Kidney capillary endothelial cell (primary cell): ENCODE results near the gene CLASP2.
"Not testable (repeated sequence)": the region's sequence is repeated elsewhere in the genome, so short reads cannot be mapped to it uniquely, and the experiment has no call there.

Experiments
- DNase-seq: peaks from one replicate; pipeline ENCODE4 v3.0.0-alpha.2; 2018; ENCODE audit warnings: low spot score

CLASP2 gene

DNA sequence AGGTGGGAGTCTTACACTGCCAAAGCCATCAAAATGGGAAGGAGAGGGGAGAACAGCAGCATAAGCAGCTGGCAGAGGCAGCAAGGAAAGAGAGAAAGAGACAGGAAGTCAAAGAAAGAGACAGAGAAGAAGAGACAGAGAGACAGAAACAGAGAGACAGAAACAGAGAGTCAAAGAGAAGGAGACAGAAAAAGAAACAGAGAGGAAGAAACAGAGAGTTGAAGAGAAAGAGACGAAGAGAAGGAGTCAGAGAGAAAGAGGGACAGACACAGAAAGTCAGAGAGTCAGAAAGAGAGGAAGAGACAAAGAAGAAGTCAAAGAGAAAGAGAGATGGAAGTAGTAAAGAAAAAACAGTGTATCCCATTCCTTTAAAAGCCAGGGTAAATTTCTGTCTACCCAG, 266.1 kb downstream of the CLASP2 start:
- DNase-seq: not testable (repeated sequence)

DNA sequence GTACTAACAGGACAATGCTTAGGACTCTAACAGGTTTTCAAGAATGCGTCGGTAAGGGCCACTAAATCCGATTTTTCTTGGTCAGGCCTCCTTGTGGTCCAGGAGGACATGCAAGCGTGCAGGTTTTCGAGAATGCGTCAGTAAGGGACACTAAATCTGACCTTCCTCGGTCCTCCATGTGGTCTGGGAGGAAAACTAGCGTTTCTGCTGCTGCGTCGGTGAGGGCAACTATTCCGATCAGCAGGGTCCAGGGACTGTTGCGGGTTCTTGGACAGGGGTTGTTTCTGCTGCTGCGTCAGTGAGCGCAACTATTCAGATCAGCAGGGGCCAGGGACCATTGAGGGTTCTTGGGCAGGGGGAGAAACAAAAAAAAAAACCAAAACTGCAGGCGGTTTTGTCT, 270.1 kb downstream of the CLASP2 start:
- no peak for DNase-seq

DNA sequence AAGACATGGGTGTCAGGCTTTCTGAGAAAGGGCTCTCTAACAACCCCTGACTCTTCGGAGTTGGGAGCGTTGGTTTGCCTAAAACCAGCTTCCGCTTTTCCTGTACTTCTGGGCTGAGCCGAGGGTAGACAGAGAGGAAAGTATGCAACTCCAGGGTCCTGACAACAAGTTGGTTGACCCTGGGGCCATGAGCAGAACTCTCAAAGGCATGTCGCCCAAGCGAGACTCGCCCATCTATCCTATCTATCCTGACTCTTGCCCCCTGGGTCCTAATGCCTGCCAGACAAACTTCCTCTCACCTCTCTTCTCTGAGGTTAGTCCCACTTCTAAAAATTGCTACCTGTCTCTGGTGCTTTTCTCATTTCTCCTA, 270.8 kb downstream of the CLASP2 start:
- not testable (repeated sequence) for DNase-seq
